ENCODE data around the gene SEMA6A. TPM values are rescaled to one million over a fixed set of nuclear protein-coding genes. Genes with fewer than 3 reads are reported as not detected.

The SEMA6A gene
- total and polyA plus RNA-seq, 9 of the 15 experiments (the other 6 are each of a cell fraction or from before 2014, with no cell fraction given): 0.04 to 0.42 (median 0.18) TPM; not detected in 5

- Histone ChIP-seq H2AFZ (ENCODE audit: low read depth, low read length) (no peak overlapping the region), H3K4me3 (no peak overlapping the region), H3K9ac (ENCODE audit: insufficient read depth in 1 of 2, low read depth in 2 of 2, low read length in 2 of 2) (no peak overlapping the region), H3K36me3 (ENCODE audit: control insufficient read depth, insufficient read depth, low read length) (no peaks in the 10 kb centered on the region), H3K27me3 (ENCODE audit: control insufficient read depth in 2 of 2, insufficient read depth in 2 of 2, low read length in 2 of 2) (no peaks in the 10 kb centered on the region), H3K4me2 (ENCODE audit: insufficient read depth, low read length) (no peak overlapping the region), H4K20me1 (replicated peaks; ENCODE audit: control insufficient read depth, insufficient read depth, low read length) (no peaks in the 10 kb centered on the region), H3K4me1 (replicated peaks in 1 of 2; ENCODE audit: control insufficient read depth in 2 of 2, insufficient read depth in 2 of 2, low read length in 2 of 2) (no peaks in the 10 kb centered on the region; a peak in 1 of 5 replicates), H3K79me2 (ENCODE audit: control insufficient read depth, insufficient read depth, low read length) (no peaks in the 10 kb centered on the region), H3K27ac (ENCODE audit: extremely low read depth, low read depth, low read length) (no peak overlapping the region), H3K9me1 (ENCODE audit: control insufficient read depth, insufficient read depth, low read length) (no peaks in the 10 kb centered on the region), H3K9me3 (replicated peaks; ENCODE audit: control insufficient read depth, insufficient read depth, low read depth, low read length) (no peaks in the 10 kb centered on the region)
- DNase-seq (ENCODE audit: extremely low read depth in 1 of 4, low spot score in 3 of 4) (no peak), FAIRE-seq (no peak), ATAC-seq (no peak)
- BruUV-seq (replicated peaks): no TSS peak
- 8% methylated on average over 8 of the region's 8 CpGs for WGBS (ENCODE audit: insufficient coverage, low coverage, missing lambda C conversion rate)
- in situ Hi-C loops (cut with MboI) (no loop called here), intact Hi-C loops (cut with micrococcal nuclease) (no loop called here)
- ChIA-PET CTCF (ENCODE audit: low intra/inter-chr PET ratio) (no interaction called here), POLR2A (no interaction called here)
- TF ChIP-seq RFX5 (IDR thresholded peaks at IDR 0.05; ENCODE audit: low read depth, low read length) (no peak), CHD7 (IDR thresholded peaks at IDR 0.05; ENCODE audit: low read depth, low read length) (no peak), ARID3A (IDR thresholded peaks at IDR 0.05; ENCODE audit: borderline replicate concordance, low read depth, low read length) (no peak)
These were observed 88.0 kb downstream of the SEMA6A start for GRCh38 chr5:116486588-116486987.

Measured in K562 (cell line).